HUES6 (cell line): Measurements from ENCODE around the gene OPTN.
"Not testable (repeated sequence)": the region's sequence is repeated elsewhere in the genome, so short reads cannot be mapped to it uniquely, and the experiment has no call there.

ENCODE experiments used
- H3K27ac ChIP-seq: 2 replicates; pipeline ENCODE4 v1.7.0; 2013; ENCODE audit warnings: low read depth, mild to moderate bottlenecking, low read length, inconsistent platforms
- H3K27me3 ChIP-seq: 2 replicates; pipeline ENCODE4 v1.6.1; 2013; ENCODE audit warnings: low read length; ENCODE audit not compliant: control insufficient read depth, insufficient read depth
- H3K36me3 ChIP-seq: 2 replicates; pipeline ENCODE4 v1.6.1; 2013; ENCODE audit warnings: low read length; ENCODE audit not compliant: control insufficient read depth, insufficient read depth
- H3K4me1 ChIP-seq: 2 replicates; pipeline ENCODE4 v1.6.1; 2013; ENCODE audit warnings: low read length; ENCODE audit not compliant: control insufficient read depth, insufficient read depth
- H3K4me3 ChIP-seq: 2 replicates; pipeline ENCODE4 v1.5.1; 2013; ENCODE audit warnings: low read depth, low read length
- H3K9ac ChIP-seq: one replicate; pipeline ENCODE4 v1.6.1; 2013; ENCODE audit warnings: mild to moderate bottlenecking, low read length
- H3K9me3 ChIP-seq: 2 replicates; pipeline ENCODE4 v1.6.1; 2013; ENCODE audit warnings: low read depth, low read length; ENCODE audit not compliant: control insufficient read depth, insufficient read depth

The OPTN gene

GRCh38 chr10:13072339-13072738 is 27.6 kb upstream of the OPTN start:
- Histone ChIP-seq H3K4me1 (no peaks in the 10 kb centered on the region), H3K4me3 (no peak overlapping the region), H3K9ac (no peak overlapping the region), H3K27me3 (no peaks in the 10 kb centered on the region), H3K9me3 (peaks cover 10% of the 10 kb centered on the region), H3K36me3 (no peaks in the 10 kb centered on the region), H3K27ac (no peak overlapping the region)

- Histone ChIP-seq H3K27me3 (no peaks in the 10 kb centered on the region), H3K9me3 (peaks cover 19% of the 10 kb centered on the region), H3K36me3 (no peaks in the 10 kb centered on the region), H3K4me1 (no peaks in the 10 kb centered on the region), H3K9ac (no peak overlapping the region), H3K27ac (no peak overlapping the region), H3K4me3 (no peak overlapping the region)
Measured at GRCh38 chr10:13074563-13075451, 25.2 kb upstream of the OPTN start.

- H3K9ac ChIP-seq: no peak overlapping the region
- H3K36me3 ChIP-seq: no peaks in the 10 kb centered on the region
- H3K4me1 ChIP-seq: no peaks in the 10 kb centered on the region
- no peak overlapping the region for H3K4me3 ChIP-seq
- H3K27ac ChIP-seq: no peak overlapping the region
- H3K27me3 ChIP-seq: no peaks in the 10 kb centered on the region
- H3K9me3 ChIP-seq: peaks cover 46% of the 10 kb centered on the region
Measured at GRCh38 chr10:13078912-13079775, 20.8 kb upstream of the OPTN start.

GRCh38 chr10:13079776-13080050 is 20.2 kb upstream of the OPTN start:
- H3K9ac ChIP-seq: no peak overlapping the region
- H3K9me3 ChIP-seq: peaks cover 51% of the 10 kb centered on the region
- H3K36me3 ChIP-seq: no peaks in the 10 kb centered on the region
- H3K27ac ChIP-seq: no peak overlapping the region
- no peaks in the 10 kb centered on the region for H3K4me1 ChIP-seq
- no peak overlapping the region for H3K4me3 ChIP-seq
- no peaks in the 10 kb centered on the region for H3K27me3 ChIP-seq

GRCh38 chr10:13080643-13081042 is 19.3 kb upstream of the OPTN start:
- Histone ChIP-seq H3K9ac (no peak overlapping the region), H3K36me3 (no peaks in the 10 kb centered on the region), H3K4me1 (no peaks in the 10 kb centered on the region), H3K9me3 (peaks cover 60% of the 10 kb centered on the region), H3K27ac (no peak overlapping the region), H3K27me3 (no peaks in the 10 kb centered on the region), H3K4me3 (no peak overlapping the region)

GRCh38 chr10:13083700-13084099 is 16.3 kb upstream of the OPTN start:
- not testable (repeated sequence) for H3K36me3 ChIP-seq, H3K27ac ChIP-seq, H3K4me3 ChIP-seq, H3K9ac ChIP-seq, H3K4me1 ChIP-seq, H3K27me3 ChIP-seq
- peaks cover 75% of the 10 kb centered on the region for H3K9me3 ChIP-seq

GRCh38 chr10:13086056-13086455 is 13.9 kb upstream of the OPTN start:
- no peak overlapping the region for H3K4me3 ChIP-seq
- H3K9ac ChIP-seq: no peak overlapping the region
- H3K4me1 ChIP-seq: no peaks in the 10 kb centered on the region
- no peaks in the 10 kb centered on the region for H3K27me3 ChIP-seq
- no peaks in the 10 kb centered on the region for H3K36me3 ChIP-seq
- no peak overlapping the region for H3K27ac ChIP-seq
- peaks cover 57% of the 10 kb centered on the region for H3K9me3 ChIP-seq

GRCh38 chr10:13087601-13087985 is 12.4 kb upstream of the OPTN start:
- H3K4me3 ChIP-seq: no peak overlapping the region
- no peaks in the 10 kb centered on the region for H3K36me3 ChIP-seq
- H3K4me1 ChIP-seq: no peaks in the 10 kb centered on the region
- H3K27ac ChIP-seq: no peak overlapping the region
- no peaks in the 10 kb centered on the region for H3K27me3 ChIP-seq
- peaks cover 43% of the 10 kb centered on the region for H3K9me3 ChIP-seq
- H3K9ac ChIP-seq: no peak overlapping the region

- H3K36me3 ChIP-seq: no peaks in the 10 kb centered on the region
- no peak overlapping the region for H3K4me3 ChIP-seq
- no peaks in the 10 kb centered on the region for H3K4me1 ChIP-seq
- peaks cover 39% of the 10 kb centered on the region for H3K9me3 ChIP-seq
- no peak overlapping the region for H3K27ac ChIP-seq
- no peak overlapping the region for H3K9ac ChIP-seq
- H3K27me3 ChIP-seq: no peaks in the 10 kb centered on the region
Measured at GRCh38 chr10:13087986-13088618, 11.9 kb upstream of the OPTN start.

- Histone ChIP-seq H3K9me3 (peaks cover 28% of the 10 kb centered on the region), H3K27ac (no peak overlapping the region), H3K9ac (no peak overlapping the region), H3K4me3 (no peak overlapping the region), H3K27me3 (no peaks in the 10 kb centered on the region), H3K36me3 (no peaks in the 10 kb centered on the region), H3K4me1 (no peaks in the 10 kb centered on the region)
Measured at GRCh38 chr10:13089345-13089744, 10.6 kb upstream of the OPTN start.

GRCh38 chr10:13090289-13090688 is 9.7 kb upstream of the OPTN start:
- no peaks in the 10 kb centered on the region for H3K36me3 ChIP-seq
- H3K9ac ChIP-seq: no peak overlapping the region
- H3K27me3 ChIP-seq: no peaks in the 10 kb centered on the region
- peaks cover 19% of the 10 kb centered on the region for H3K9me3 ChIP-seq
- no peaks in the 10 kb centered on the region for H3K4me1 ChIP-seq
- H3K27ac ChIP-seq: no peak overlapping the region
- H3K4me3 ChIP-seq: no peak overlapping the region
